ENCODE measurements around the gene PCDH9. TPM values are rescaled to one million over a fixed set of nuclear protein-coding genes. Genes with fewer than 3 reads are reported as not detected.
A peak's percentile ranks its signal among the peaks of the same experiment; 100 is the strongest.

The PCDH9 gene
- total RNA-seq, 2 experiments from 2014 or later = 0.14 to 0.21 TPM

DNA sequence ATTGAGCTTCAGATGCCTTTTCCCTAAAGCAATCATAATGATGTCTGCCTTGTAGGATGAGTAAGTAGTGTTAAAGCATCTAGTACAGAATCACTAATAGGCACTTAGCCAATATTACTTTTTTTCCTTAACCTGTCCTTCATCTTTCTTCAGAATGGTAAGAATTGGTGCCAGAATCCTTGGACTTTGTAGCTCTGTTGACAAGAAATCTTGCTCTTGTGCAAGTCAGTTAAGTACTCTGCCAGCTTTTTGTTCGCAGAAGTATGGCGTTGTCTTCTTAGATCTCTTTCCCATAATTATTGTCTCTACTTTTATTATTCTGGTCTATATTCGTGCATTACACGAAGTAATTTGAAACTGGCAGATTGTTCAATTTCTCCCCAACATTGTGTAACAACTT is 554.5 kb downstream of the PCDH9 start:
- Mint-ChIP-seq H3K27me3 (no peaks in the 10 kb centered on the region), H3K27ac (no peak overlapping the region), H3K9me3 (ENCODE audit: low read depth) (peaks cover 5% of the 10 kb centered on the region), H3K4me3 (no peak overlapping the region), H3K4me1 (no peaks in the 10 kb centered on the region), H3K36me3 (ENCODE audit: low read depth) (no peaks in the 10 kb centered on the region)
- DNase-seq (no peak), ATAC-seq (no peak)
- intact Hi-C loops (cut with DNase I, micrococcal nuclease) = no loop called here
- ChIA-PET CTCF (no interaction called here), POLR2A (no interaction called here)

DNA sequence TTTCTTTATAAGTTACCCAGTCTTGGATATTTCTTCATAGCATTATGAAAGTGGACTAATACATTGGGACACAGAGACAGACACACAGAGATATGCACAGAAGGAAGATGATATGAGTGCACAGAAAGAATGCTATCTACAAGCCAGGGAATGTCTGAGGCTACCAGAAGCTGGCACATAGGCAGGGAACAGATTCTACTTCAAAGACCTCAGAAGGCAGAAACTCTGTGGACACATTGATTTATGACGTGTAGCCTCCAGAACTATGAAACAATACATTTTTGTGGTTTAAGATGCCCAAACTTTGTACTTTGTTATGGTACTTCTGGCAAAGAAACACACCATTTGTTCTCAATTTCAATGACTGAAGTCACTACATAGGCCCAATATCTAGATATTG is 556.7 kb downstream of the PCDH9 start:
- CTCF ChIA-PET = no interaction called here
- Mint-ChIP-seq H3K4me1 (no peaks in the 10 kb centered on the region), H3K27ac (no peak overlapping the region), H3K36me3 (ENCODE audit: low read depth) (no peaks in the 10 kb centered on the region), H3K9me3 (ENCODE audit: low read depth) (peaks cover 5% of the 10 kb centered on the region), H3K27me3 (no peaks in the 10 kb centered on the region), H3K4me3 (no peak overlapping the region)
- ATAC-seq = no peak
- POLR2A ChIA-PET = no interaction called here
- intact Hi-C loops (cut with DNase I, micrococcal nuclease) = no loop called here
- DNase-seq = no peak

DNA sequence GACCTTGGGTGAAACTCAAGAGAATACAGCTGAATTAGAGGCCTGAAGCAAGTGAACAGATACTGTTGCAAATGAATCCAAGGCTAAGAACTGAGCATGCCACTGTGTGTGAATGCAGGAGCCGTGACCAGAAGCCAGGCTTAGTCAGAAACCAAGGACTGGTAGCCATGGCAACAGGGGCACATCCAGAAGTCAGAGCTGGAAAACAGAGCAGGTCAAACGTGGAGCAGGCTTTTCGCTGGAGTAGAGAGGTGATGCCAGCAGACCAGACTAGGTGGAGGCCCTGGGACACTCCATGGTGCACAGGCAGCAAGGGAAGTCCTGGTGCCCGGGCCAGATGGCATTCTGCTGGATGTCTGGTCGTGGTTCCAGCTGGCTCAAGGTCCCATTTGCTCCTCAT is 564.1 kb downstream of the PCDH9 start:
- Mint-ChIP-seq H3K9me3 (ENCODE audit: low read depth) (peaks cover under 1% of the 10 kb centered on the region), H3K36me3 (ENCODE audit: low read depth) (no peaks in the 10 kb centered on the region), H3K4me3 (no peak overlapping the region), H3K4me1 (no peaks in the 10 kb centered on the region), H3K27ac (no peak overlapping the region), H3K27me3 (no peaks in the 10 kb centered on the region)
- POLR2A ChIA-PET = no interaction called here
- intact Hi-C loops (cut with DNase I, micrococcal nuclease) = no loop called here
- CTCF ChIA-PET = no interaction called here
- DNase-seq = no peak
- ATAC-seq = no peak

DNA sequence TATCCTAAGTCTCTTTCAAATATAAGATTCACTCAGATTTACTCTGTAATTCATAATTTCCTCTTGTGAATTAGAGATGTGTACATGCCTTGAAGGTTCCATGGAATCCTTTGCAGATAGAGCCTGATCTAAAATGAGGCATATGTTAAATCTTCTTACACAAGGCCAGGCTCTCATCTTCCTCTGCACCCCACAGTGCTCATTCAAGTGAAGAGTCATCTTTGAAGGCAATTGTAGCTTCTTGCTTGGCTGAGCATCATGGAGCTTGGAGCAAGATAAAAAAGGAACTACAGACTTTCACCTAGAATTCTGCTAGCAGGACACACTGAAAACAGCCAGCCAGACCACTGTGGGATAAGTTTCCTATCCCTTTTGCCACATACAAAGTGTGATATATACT is 566.4 kb downstream of the PCDH9 start:
- DNase-seq (no peak), ATAC-seq (no peak)
- POLR2A ChIA-PET = no interaction called here
- CTCF ChIA-PET = no interaction called here
- intact Hi-C loops (cut with DNase I, micrococcal nuclease) = no loop called here
- no peaks in the 10 kb centered on the region for H3K9me3 Mint-ChIP-seq (ENCODE audit: low read depth)
- no peak overlapping the region for H3K27ac Mint-ChIP-seq
- H3K4me1 Mint-ChIP-seq = no peaks in the 10 kb centered on the region
- H3K4me3 Mint-ChIP-seq = no peak overlapping the region
- H3K27me3 Mint-ChIP-seq = no peaks in the 10 kb centered on the region
- H3K36me3 Mint-ChIP-seq (ENCODE audit: low read depth) = no peaks in the 10 kb centered on the region

DNA sequence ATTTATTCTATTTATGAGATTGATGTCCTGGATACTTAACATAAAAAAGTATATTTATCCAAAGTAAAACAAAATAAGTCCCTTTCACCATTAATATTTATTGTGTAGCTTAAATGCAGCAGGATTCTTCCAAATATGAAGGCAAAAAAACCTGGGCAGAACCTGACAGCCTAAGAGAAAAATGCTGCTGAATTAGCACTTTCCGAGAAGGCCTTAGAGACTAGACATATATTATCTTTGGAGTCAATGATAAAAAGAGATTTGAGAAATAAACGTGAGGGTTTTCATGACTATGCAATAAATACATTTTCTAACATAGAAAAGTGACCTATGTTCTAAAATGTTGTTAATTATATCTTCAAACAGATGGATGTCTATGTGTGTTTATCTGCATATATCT is 566.9 kb downstream of the PCDH9 start:
- no peaks in the 10 kb centered on the region for H3K4me1 Mint-ChIP-seq
- H3K27me3 Mint-ChIP-seq = no peaks in the 10 kb centered on the region
- intact Hi-C loops (cut with DNase I, micrococcal nuclease) = no loop called here
- no peak for ATAC-seq
- no peaks in the 10 kb centered on the region for H3K9me3 Mint-ChIP-seq (ENCODE audit: low read depth)
- DNase-seq = no peak
- H3K27ac Mint-ChIP-seq = no peak overlapping the region
- H3K36me3 Mint-ChIP-seq (ENCODE audit: low read depth) = no peaks in the 10 kb centered on the region
- ChIA-PET CTCF (no interaction called here), POLR2A (no interaction called here)
- no peak overlapping the region for H3K4me3 Mint-ChIP-seq

DNA sequence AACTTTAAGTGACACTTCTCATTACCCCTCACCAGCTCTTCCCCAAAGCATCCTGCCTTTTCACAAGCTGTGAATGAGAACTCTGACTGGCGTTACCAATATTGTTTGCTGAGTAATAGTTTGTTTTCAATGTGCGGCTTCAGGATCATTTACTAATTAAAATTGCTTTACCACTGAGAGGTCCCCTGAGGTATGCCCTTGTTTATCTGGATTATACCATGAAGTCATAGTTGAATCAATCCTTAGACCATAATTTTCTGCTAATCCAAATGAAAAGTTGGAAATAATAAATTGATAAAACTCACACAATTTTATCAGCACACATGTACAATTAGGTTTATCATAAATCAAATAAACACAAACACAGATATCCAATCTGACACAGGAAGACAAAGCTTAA is 568.8 kb downstream of the PCDH9 start:
- H3K36me3 Mint-ChIP-seq (ENCODE audit: low read depth) = no peaks in the 10 kb centered on the region
- POLR2A ChIA-PET = no interaction called here
- H3K27me3 Mint-ChIP-seq = no peaks in the 10 kb centered on the region
- ATAC-seq (no peak), DNase-seq (no peak)
- no peaks in the 10 kb centered on the region for H3K4me1 Mint-ChIP-seq
- CTCF ChIA-PET = no interaction called here
- intact Hi-C loops (cut with DNase I, micrococcal nuclease) = no loop called here
- no peaks in the 10 kb centered on the region for H3K9me3 Mint-ChIP-seq (ENCODE audit: low read depth)
- no peak overlapping the region for H3K27ac Mint-ChIP-seq
- no peak overlapping the region for H3K4me3 Mint-ChIP-seq

DNA sequence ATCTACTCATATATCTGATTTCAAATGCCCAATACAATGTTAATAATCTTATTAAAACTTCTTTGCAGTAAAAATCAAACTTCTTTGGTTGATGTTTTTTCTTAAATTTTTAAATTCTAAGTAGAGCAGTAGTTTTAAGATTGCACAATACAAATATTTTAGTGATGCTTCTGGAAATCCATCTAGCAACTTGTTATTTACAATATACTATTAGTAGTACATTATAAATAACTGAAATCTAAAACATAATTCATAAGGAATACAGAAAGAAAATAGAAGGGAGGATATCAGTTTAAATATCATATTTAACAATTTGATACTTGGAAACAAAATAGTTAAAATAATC is 569.7 kb downstream of the PCDH9 start:
- no peaks in the 10 kb centered on the region for H3K36me3 Mint-ChIP-seq (ENCODE audit: low read depth)
- CTCF ChIA-PET = no interaction called here
- intact Hi-C loops (cut with DNase I, micrococcal nuclease) = no loop called here

DNA sequence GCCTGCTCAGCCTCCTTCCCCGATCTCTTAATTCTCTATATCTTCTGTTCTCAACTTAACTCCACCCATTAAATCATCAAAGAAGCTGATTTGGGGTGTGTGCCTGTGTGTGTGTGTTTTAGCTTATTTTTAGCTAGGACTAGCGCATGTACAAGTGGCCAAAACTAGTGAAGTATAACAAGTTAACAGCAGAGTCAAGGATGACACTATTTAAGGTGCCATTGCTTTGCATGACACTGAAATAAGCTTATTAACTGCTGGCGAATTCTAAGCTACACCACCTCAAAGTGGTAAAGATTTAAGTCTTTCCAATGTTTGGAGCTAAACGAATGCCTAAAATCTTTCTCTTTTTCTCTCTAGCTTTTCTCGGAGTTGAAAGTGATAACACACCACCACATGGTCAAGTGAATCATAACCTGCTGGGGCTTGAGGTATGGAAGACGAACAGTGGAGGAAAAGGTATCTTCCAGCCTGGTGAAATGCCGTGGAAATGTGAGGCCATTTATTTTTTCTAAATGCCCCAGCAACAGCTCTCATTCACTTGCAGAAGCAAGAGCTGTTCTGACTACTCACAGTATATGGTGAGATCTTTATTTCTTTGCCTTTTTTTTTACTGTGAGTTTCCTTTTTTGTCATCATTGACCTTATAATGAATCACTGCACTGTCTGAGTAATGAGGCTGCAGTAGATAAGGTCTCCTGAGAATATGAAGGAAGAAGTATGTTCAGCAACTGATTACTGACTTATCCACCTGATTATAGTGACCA is 570.3 kb downstream of the PCDH9 start:
- no peaks in the 10 kb centered on the region for H3K27me3 Mint-ChIP-seq
- ATAC-seq (peak; percentile 78), DNase-seq (no peak)
- ChIA-PET CTCF (no interaction called here), POLR2A (no interaction called here)
- no peaks in the 10 kb centered on the region for H3K36me3 Mint-ChIP-seq (ENCODE audit: low read depth)
- no peaks in the 10 kb centered on the region for H3K4me1 Mint-ChIP-seq
- H3K27ac Mint-ChIP-seq = no peak overlapping the region
- no peak overlapping the region for H3K4me3 Mint-ChIP-seq
- H3K9me3 Mint-ChIP-seq (ENCODE audit: low read depth) = no peaks in the 10 kb centered on the region
- intact Hi-C loops (cut with DNase I, micrococcal nuclease) = no loop called here

More for the DNA sequence above, 569.7 kb downstream of the PCDH9 start:
- Mint-ChIP-seq H3K27me3 (no peaks in the 10 kb centered on the region), H3K9me3 (ENCODE audit: low read depth) (no peaks in the 10 kb centered on the region), H3K4me3 (no peak overlapping the region), H3K27ac (no peak overlapping the region), H3K4me1 (no peaks in the 10 kb centered on the region)
- POLR2A ChIA-PET = no interaction called here
- DNase-seq (no peak), ATAC-seq (no peak)

DNA sequence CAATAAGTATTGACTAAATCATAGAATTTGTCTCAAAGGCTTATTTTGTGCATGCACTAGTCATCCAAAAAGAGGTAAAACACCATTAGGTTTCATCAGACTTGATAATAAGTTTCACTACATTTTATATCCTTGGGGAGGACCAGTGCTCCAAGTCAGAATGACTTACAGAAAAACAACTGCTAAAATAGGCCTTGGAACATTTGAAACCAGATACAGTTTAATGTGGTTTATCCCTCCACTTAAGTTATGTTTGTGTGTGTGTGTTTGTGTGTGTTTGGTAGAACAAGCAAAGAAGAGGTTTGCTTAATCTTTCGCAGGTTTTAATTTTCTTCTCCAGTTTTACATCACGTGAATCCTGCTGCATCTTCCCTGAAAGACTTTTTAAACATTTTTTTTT is 570.9 kb downstream of the PCDH9 start:
- no peak overlapping the region for H3K27ac Mint-ChIP-seq
- POLR2A ChIA-PET = no interaction called here
- H3K9me3 Mint-ChIP-seq (ENCODE audit: low read depth) = no peaks in the 10 kb centered on the region
- CTCF ChIA-PET = no interaction called here
- no peaks in the 10 kb centered on the region for H3K36me3 Mint-ChIP-seq (ENCODE audit: low read depth)
- ATAC-seq = no peak
- H3K4me1 Mint-ChIP-seq = no peaks in the 10 kb centered on the region
- DNase-seq = no peak
- no peaks in the 10 kb centered on the region for H3K27me3 Mint-ChIP-seq
- intact Hi-C loops (cut with DNase I, micrococcal nuclease) = no loop called here
- H3K4me3 Mint-ChIP-seq = no peak overlapping the region

DNA sequence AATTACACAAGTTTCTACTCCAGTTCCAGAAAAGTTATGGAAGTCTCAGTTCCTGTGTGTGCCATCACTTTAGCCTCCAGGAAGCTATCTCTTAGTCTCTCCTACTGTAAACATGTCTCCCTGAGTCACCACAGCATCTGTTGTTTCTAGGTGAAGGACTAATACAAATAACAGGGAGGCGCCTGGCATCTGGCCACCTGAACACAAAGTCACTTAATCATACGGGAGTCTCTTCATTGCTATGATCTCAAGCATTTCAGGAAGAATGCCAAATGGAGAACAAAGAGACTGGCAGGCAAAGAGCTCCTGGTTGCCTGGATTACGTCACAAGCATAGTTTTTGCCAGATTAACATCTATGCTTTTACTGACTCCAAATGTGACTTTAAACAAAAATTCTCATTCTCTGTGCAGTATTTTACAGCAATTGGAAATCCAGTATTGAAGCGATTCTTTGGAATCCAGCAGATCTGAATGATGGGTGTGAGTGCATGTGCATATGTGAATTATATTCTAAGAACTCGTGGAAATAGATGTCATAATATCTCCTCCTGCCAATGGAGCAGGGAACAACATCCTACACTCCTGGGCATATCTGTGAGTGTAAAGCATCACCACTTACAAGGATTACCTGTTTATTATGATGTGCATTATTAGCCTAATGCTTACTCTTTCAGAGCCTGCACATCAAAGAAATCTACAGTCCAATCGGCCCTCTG is 572.8 kb downstream of the PCDH9 start:
- Mint-ChIP-seq H3K27ac (no peak overlapping the region), H3K4me1 (no peaks in the 10 kb centered on the region), H3K9me3 (ENCODE audit: low read depth) (no peaks in the 10 kb centered on the region), H3K36me3 (ENCODE audit: low read depth) (no peaks in the 10 kb centered on the region), H3K4me3 (no peak overlapping the region), H3K27me3 (no peaks in the 10 kb centered on the region)
- ChIA-PET POLR2A (no interaction called here), CTCF (no interaction called here)
- no peak for DNase-seq
- intact Hi-C loops (cut with DNase I, micrococcal nuclease) = no loop called here
- no peak for ATAC-seq

DNA sequence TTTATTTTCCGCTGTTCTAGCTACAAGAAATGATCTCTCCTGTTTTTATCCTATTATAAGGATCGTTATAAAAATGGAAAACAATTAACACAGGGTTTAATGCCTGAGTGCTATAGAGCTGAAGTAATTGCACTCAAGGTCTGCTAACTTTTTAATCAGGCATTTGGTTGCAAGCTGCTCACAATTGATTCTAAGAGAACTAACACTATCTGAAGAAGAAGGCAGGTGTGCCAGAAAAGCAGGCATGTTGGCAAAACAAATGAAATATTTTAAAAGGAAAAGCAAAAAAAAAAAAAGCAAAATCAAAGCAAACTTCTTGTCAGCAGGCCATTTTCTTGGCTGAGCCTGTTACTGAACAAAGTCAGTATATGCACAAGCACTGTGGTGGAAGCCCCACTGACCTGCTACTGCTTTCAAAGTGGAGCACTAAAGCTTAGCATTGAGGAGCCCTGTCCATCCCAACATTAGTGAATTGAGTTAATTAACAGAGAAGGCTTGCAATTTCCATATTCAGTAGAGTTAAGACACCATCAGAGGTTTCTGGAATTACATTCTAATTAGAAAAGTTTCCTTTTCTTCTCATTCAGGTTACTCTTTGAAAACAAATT is 574.2 kb downstream of the PCDH9 start:
- intact Hi-C loops (cut with DNase I, micrococcal nuclease) = no loop called here
- POLR2A ChIA-PET = no interaction called here
- DNase-seq = no peak

DNA sequence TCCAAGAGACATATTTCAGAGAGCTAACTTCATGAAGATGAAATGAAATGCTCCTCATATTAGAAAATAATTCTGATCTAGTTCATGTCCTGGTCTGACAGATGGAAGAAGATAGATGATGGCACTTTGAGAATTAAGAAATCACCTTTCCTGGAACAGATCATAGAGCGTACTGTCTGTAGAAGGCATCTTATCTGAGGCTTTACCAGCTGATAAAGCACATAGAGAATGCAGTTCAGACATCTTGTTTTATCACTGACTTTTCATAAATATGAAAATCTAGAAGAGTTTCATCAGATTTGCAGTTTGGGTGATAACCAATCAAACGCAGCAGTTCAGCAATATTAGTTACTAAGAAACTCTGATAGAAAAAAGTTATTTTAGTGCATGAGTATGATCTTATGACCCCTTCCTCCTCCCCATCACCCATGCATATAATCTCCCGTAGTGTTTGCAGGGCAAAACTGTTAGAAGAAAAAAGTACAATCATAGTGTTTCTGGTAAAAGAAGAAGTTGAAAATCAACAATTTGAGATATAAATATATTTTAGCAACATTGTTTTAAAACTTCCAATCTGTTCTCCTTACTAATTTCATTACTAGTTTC is 585.2 kb downstream of the PCDH9 start:
- no peak for ATAC-seq

More for the DNA sequence above, 574.2 kb downstream of the PCDH9 start:
- H3K36me3 Mint-ChIP-seq (ENCODE audit: low read depth) = no peaks in the 10 kb centered on the region
- no peak for ATAC-seq
- no peaks in the 10 kb centered on the region for H3K4me1 Mint-ChIP-seq
- H3K4me3 Mint-ChIP-seq = no peak overlapping the region
- H3K27me3 Mint-ChIP-seq = no peaks in the 10 kb centered on the region
- no peak overlapping the region for H3K27ac Mint-ChIP-seq
- H3K9me3 Mint-ChIP-seq (ENCODE audit: low read depth) = no peaks in the 10 kb centered on the region
- CTCF ChIA-PET = no interaction called here

More for the DNA sequence above, 585.2 kb downstream of the PCDH9 start:
- H3K9me3 Mint-ChIP-seq (ENCODE audit: low read depth) = no peaks in the 10 kb centered on the region
- no peaks in the 10 kb centered on the region for H3K27me3 Mint-ChIP-seq
- ChIA-PET CTCF (no interaction called here), POLR2A (no interaction called here)
- no peaks in the 10 kb centered on the region for H3K36me3 Mint-ChIP-seq (ENCODE audit: low read depth)
- no peaks in the 10 kb centered on the region for H3K4me1 Mint-ChIP-seq
- H3K27ac Mint-ChIP-seq = no peak overlapping the region
- DNase-seq = no peak
- H3K4me3 Mint-ChIP-seq = no peak overlapping the region
- intact Hi-C loops (cut with DNase I, micrococcal nuclease) = no loop called here
